Activated CD8-positive, alpha-beta memory T cell treated with anti-CD3 and anti-CD28 coated beads, Interleukin-2, amount 50 U/mL, for 24 hours (primary cell): ENCODE measurements around the gene POU5F1.

Experiments
- DNase-seq: peaks from one replicate; pipeline ENCODE4 v3.0.0-alpha.2; 2020; ENCODE audit errors: extremely low read depth

POU5F1 gene

DNA sequence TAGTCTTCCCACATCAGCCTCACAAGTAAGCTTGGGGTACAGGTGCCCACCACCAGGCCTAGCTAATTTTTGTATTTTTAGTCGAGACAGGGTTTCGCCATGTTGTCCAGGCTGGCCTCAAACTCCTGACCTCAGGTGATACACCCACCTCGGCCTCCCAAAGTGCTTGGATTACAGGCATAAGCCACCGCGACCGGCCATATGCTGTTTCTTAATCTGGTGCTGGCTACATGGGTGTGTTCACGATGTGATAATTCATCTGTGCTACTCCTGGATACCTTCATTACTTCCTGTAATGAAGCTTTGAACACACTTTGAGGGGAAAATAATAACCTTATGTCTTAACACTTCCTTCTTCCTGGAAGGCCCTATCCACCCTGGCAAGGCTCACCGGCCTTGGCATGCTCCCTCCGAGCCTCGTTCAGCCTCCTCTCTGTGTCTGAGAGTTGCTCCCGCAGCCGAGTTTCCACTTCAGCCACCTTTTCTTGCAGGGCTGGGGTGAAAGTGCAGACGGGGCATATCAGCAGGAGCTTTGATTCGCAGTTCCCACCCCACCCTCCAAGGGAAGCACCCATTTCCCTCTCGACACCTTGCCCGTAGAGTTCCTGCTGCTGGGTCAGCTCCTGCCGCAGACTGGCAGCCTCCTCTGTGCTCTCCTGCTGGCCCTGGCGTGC lies 26.0 kb downstream of the POU5F1 start:
- DNase-seq: no peak

DNA sequence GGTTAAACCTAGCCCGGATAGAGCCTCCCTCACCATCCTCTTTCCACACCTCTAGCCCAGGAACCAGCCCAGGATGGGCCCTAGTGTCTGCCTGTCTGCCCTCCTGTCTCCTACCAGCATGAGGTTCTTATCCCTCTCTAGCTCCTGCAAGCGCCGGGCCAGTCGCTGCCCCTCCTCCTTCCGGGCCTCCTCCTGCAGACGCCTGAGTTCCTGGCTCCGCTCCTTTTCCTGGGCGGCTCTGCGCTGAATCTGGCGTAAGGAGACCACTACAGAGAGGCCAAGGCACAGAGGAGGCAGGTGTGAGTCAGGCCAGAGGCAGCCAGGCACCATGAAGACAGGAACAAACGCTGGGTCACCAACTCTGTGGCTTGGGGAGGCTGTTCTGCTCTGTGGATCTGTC lies 27.3 kb downstream of the POU5F1 start:
- no peak for DNase-seq

GRCh38 chr6:31142361-31142761 lies 28.1 kb downstream of the POU5F1 start:
- no peak for DNase-seq

DNA sequence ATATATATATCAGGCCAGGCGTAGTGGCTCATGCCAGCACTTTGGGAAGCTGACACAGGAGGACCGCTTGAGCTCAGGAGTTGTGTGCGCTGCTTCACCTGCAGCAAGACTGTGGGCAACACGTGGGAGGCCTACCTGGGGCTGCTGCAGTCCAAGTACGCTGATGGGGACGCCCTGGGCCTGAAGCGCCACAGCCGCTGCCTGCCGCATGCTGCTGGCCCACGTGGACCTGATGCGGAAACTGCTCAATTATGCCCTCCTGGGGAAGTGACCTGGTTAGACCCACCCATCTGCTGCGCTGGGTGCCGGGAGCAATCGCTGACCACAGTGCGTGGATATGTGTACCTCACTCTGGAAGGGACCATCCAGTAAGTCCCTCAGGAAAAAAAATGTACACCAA lies 29.8 kb downstream of the POU5F1 start:
- DNase-seq: no peak

DNA sequence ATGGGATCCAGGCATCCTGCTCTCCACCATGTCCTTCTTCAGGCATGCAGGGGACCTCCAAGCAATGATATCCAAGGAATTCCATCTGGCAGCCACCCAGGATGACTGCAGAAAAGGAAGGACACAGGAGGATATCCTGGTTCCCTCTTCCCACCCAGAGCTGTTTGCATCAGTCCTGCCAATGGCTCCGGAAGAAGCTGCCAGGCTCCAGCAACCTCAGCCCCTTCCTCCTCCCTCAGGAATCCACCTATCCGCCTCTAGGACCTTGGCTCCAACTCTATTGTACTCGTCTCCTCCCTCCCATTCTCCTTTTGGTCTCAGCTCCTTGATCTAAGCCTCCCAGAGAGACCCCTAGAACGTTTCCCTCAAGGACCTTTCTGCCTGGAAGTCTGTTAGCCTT lies 30.9 kb downstream of the POU5F1 start:
- no peak for DNase-seq

DNA sequence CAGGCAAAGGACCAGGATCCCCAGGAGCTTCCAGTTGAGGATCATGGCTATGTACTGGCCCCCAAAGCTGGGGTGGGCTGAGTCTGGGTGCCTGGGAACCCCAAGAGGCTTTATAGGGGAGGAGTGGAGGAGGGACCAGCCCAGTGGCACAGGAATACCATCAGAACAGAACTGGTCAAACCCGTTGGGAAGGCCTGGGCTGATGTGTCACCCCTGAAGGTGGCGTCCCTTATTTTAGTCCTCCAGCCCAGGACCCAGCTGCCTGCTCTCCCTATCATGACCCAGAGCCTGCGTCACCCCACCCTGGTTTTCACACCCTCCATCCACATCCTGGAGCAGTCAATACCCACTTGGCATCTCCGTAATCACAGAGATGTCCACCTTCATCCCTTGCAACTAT lies 31.5 kb downstream of the POU5F1 start, which contains the start of gene PSORS1C2:
Gene PSORS1C2 (minus strand): TSS at position 85 of the 400 bp plus-strand sequence. CDS start 40 bp downstream, at position 45.
- DNase-seq: no peak

- no peak for DNase-seq
These were observed 34.8 kb downstream of the POU5F1 start for GRCh38 chr6:31135710-31136109.

- DNase-seq: no peak
These were observed 37.7 kb downstream of the POU5F1 start for GRCh38 chr6:31132806-31133205.

DNA sequence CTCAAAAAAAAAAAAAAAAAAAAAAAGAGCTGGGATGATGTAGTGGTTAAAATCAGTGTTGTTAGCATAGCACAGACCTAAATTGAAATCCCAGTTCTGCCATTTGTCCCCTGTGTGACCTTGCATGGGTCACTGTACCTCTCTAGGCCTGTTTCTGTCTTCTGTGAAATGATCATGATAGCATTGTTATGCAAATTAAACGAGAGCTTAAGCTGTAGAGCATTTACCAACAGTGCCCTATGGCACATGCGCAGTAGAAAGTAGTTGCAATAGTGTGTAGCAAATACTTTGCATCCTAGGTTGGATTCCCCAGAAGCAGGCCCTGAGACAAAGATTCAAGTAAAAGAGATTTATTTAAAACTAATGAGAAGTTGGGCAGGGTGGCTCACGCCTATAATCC lies 38.9 kb downstream of the POU5F1 start:
- no peak for DNase-seq

DNA sequence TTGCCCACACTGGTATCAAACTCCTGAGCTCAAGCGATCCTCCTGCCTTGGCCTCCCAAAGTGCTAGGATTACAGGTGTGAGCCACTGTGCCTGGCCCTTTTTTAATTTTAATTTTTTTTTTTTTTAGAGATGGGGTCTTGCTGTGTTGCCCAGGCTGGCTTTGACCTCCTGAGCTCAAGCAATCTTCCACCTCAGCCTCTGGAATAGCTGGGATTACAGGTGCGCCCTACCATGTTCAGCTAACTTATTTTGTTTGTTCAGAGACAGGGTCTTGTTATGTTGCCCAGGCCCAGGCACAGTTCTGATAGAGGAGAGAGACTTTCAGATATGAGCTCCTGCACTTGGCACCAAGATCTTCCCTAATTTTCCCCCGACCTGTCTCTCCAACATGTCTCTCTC lies 39.7 kb downstream of the POU5F1 start:
- no peak for DNase-seq

- DNase-seq: no peak
These were observed 41.4 kb downstream of the POU5F1 start for GRCh38 chr6:31129130-31129529.

DNA sequence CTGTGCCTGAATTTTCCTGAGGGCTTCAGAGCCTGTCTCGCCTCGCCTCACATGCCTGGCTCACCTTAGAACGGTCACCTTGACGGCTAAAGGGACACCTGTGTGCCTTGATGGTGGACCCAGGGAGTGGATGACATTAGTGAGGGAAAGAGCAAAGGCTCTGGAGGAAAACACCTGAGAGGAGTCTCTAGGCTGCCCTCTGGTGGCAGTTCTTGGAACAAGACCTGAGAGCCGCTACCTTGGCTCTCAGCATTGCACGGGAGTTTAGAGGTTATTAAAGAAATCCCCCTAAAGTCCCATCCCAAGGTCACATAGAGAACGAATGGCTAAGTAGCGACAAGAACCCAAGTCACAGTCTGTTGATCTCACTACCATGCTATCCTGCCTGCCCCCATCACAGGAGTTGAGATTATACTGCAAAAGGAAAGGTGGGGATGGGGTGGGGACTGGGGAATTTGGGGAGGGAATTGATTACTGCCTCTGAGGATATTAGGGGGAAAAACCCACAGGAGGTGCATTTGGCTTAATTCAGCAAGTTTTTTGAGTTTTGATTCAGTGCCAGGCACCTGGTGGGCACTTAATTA lies 42.3 kb downstream of the POU5F1 start:
- DNase-seq: peak; percentile 24

- DNase-seq: no peak
These were observed 43.9 kb downstream of the POU5F1 start for GRCh38 chr6:31126396-31127175.

GRCh38 chr6:31125586-31126363 lies 44.7 kb downstream of the POU5F1 start:
- no peak for DNase-seq

GRCh38 chr6:31125162-31125561 lies 45.3 kb downstream of the POU5F1 start:
- no peak for DNase-seq

DNA sequence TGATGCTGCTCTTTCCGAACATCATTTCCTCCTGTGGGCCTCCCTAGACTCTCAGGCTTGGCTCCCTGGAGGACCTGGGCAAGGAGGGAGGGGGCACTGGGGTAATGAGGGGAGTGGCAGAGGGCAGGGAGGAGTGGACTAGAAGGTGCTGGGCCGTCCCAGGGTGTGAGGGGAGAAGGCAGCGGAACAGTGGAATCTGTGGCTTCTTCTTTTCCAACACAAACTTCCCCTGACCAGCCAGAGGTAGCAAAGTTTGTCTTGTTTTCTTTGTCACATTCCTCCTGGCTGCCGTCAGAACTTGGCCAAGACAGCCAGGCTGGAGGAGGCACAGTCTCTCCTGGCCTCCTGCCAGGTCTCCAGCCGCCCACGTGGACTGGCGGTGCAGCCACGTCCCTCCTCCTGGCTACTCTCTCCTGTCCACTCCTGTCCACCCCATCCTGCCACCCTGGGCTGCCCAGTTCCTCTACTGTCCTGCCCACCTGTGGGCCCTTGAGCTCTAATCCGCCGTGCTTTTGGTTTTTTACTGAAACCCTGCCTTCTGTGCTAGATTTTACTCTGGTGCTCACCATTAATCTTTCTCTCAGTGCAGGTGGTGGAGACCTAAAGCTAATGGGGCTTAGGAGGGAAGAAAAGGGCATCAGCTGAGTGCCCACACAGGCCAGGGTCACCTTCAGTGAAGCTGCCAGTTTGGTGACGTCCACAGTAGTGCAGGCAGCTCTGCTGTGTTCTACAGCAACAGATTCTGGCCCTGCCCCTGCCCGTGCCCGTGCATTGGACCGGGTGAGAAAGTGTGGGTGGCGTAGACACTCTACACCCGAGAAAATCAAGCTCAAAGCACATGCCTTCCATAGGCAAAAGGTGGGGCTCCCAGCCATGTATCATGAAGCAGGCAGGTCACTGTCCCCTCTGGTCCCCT lies 47.4 kb downstream of the POU5F1 start:
- no peak for DNase-seq

GRCh38 chr6:31121131-31121790 lies 49.2 kb downstream of the POU5F1 start:
- no peak for DNase-seq

DNA sequence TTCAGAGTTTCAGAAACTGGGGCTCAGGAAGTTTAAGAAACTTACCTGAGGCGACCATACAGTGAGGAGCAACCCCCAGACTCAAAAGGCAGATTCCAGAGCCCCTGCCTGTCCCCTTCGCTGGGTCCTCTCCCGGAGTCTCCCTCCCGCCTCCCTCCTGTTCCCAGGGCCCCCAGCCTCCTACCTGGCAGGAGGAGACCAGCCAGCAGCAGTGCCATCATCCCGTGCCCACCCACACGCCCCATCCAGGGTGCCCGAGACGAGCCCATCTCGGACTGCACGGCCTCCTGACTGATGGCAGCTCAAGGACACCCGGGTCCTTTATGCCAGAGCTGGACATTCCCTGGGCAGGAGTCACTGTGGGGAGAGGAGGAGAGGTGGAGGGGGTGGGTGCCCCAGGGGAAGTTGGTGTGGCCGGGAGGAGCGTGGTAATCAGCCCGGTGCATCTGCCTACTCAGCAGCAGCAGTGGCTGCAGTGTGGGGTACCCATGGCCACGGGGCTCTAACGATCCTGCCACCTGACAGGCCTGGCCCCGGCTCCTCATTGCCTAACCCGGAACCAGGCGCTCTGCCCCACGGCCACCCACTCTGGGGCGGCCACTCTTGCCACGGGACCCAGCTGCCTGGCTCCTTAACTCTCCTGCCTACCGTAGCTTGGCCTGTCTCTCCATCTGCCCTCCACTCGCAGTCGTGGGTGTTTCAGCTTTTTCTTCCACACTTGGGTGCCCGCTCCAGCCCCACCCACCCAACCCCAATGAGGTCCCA lies 50.1 kb downstream of the POU5F1 start, which contains the start of gene CDSN:
Gene CDSN (minus strand): TSS at position 296 of the 765 bp plus-strand sequence. CDS start 27 bp downstream, at position 269.
- DNase-seq: no peak

- no peak for DNase-seq
These were observed 52.3 kb downstream of the POU5F1 start for GRCh38 chr6:31118178-31118577.
